ENCODE results near the gene PRR5L.
A peak's percentile ranks its signal among the peaks of the same experiment; 100 is the strongest.
"Not testable (repeated sequence)": the region's sequence is repeated elsewhere in the genome, so short reads cannot be mapped to it uniquely, and the experiment has no call there.

The PRR5L gene

GRCh38 chr11:36462321-36462720 is 166.2 kb downstream of the PRR5L start:
- no peak for DNase-seq (ENCODE audit: low spot score)

GRCh38 chr11:36463781-36464180 is 167.7 kb downstream of the PRR5L start:
- DNase-seq (ENCODE audit: low spot score) = no peak

- DNase-seq (ENCODE audit: low spot score) = no peak
These were observed 168.6 kb downstream of the PRR5L start for GRCh38 chr11:36464720-36465119.

- DNase-seq (ENCODE audit: low spot score) = no peak
These were observed 169.5 kb downstream of the PRR5L start for GRCh38 chr11:36465449-36466163.

GRCh38 chr11:36467012-36467411 is 170.9 kb downstream of the PRR5L start:
- no peak for DNase-seq (ENCODE audit: low spot score)

GRCh38 chr11:36467916-36468315 is 171.8 kb downstream of the PRR5L start:
- DNase-seq (ENCODE audit: low spot score) = no peak

GRCh38 chr11:36469063-36469462 is 173.0 kb downstream of the PRR5L start:
- DNase-seq (ENCODE audit: low spot score) = no peak

GRCh38 chr11:36469881-36470802 is 174.1 kb downstream of the PRR5L start:
- DNase-seq (ENCODE audit: low spot score) = no peak

- DNase-seq (ENCODE audit: low spot score) = no peak
These were observed 175.5 kb downstream of the PRR5L start for GRCh38 chr11:36471577-36471976.

GRCh38 chr11:36475192-36475591 is 179.1 kb downstream of the PRR5L start:
- no peak for DNase-seq (ENCODE audit: low spot score)

- DNase-seq (ENCODE audit: low spot score) = peak; percentile 34
These were observed 182.7 kb downstream of the PRR5L start for GRCh38 chr11:36478700-36479329.

- DNase-seq (ENCODE audit: low spot score) = no peak
These were observed 184.7 kb downstream of the PRR5L start for GRCh38 chr11:36480833-36481232.

- not testable (repeated sequence) for DNase-seq (ENCODE audit: low spot score)
These were observed 187.0 kb downstream of the PRR5L start for GRCh38 chr11:36483042-36483441.

- no peak for DNase-seq (ENCODE audit: low spot score)
These were observed 189.4 kb downstream of the PRR5L start for GRCh38 chr11:36485298-36486002.

- DNase-seq (ENCODE audit: low spot score) = no peak
These were observed 191.5 kb downstream of the PRR5L start for GRCh38 chr11:36487619-36488018.

GRCh38 chr11:36488096-36488495 is 192.0 kb downstream of the PRR5L start:
- no peak for DNase-seq (ENCODE audit: low spot score)

GRCh38 chr11:36490026-36490806 is 194.1 kb downstream of the PRR5L start:
- no peak for DNase-seq (ENCODE audit: low spot score)

GRCh38 chr11:36492724-36493304 is 196.7 kb downstream of the PRR5L start:
- peak; percentile 52 for DNase-seq (ENCODE audit: low spot score)

GRCh38 chr11:36493332-36493731 is 197.2 kb downstream of the PRR5L start:
- DNase-seq (ENCODE audit: low spot score) = no peak

GRCh38 chr11:36498721-36499120 is 202.6 kb downstream of the PRR5L start:
- no peak for DNase-seq (ENCODE audit: low spot score)

GRCh38 chr11:36499315-36499714 is 203.2 kb downstream of the PRR5L start:
- no peak for DNase-seq (ENCODE audit: low spot score)

Data from activated CD4-positive, alpha-beta T cell treated with anti-CD3 and anti-CD28 coated beads, Interleukin-2, Interleukin-4, amounts not matched to agents 100 ng/mL and 50 ng/mL, durations not matched to agents 16 hours and 8 hours (primary cell).